Measurements from ENCODE around the gene ATP11A. TPM values are rescaled to one million over a fixed set of nuclear protein-coding genes. Genes with fewer than 3 reads are reported as not detected.
A peak's percentile ranks its signal among the peaks of the same experiment; 100 is the strongest.

ATP11A gene
- total RNA-seq, 6 experiments from 2014 or later = 24.3 to 57.4 (median 33.1) TPM

DNA sequence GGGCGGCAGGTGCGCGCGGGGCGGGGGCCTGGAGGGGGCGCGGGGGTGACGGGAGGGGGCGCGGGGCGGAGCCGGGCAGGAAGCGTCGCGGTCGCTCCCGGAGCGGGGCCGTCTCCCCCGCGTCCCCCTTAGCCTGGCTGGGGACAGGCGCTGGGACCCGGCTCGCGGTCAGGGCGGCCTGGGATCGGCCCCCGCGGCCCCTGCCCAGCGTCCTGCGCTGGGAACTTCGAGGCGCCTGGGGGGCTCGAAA lies 204.5 kb downstream of the ATP11A start:
- Histone ChIP-seq H3K36me3 (no peaks in the 10 kb centered on the region), H3K27ac (peak overlapping the region in 1 of 3 donors; percentile 33), H3K9me3 (no peaks in the 10 kb centered on the region), H3K4me3 (peak overlapping the region; percentile 45 to 65 (median 54)), H3K27me3 (no peaks in the 10 kb centered on the region), H3K4me1 (peaks cover 0 to 23% (median 5%) of the 10 kb centered on the region in 4 donors)
- ATAC-seq (no peak), DNase-seq (no peak)
- intact Hi-C loops (cut with DNase I) = no loop called here
- TF ChIP-seq CTCF (IDR thresholded peaks at IDR 0.05) = peak in 1 of 4 donors; percentile 32
- TF ChIP-seq POLR2A (IDR thresholded peaks at IDR 0.05) = no peak
- no CpG with 5 or more reads among the region's 34 CpGs for WGBS (ENCODE audit: insufficient coverage, low coverage, low lambda C conversion rate, missing lambda C conversion rate)

- DNase-seq (peak in 2 of 3 donors; percentile 48 to 70), ATAC-seq (peak in 2 of 4 donors; percentile 1 to 4)
- peak overlapping the region in 1 of 3 donors; percentile 33 for H3K27ac ChIP-seq
- intact Hi-C loops (cut with DNase I) = no loop called here
- no peaks in the 10 kb centered on the region for H3K27me3 ChIP-seq
- no peaks in the 10 kb centered on the region for H3K36me3 ChIP-seq
- TF ChIP-seq POLR2A (IDR thresholded peaks at IDR 0.05) = no peak
- no peak for TF ChIP-seq CTCF (IDR thresholded peaks at IDR 0.05)
- peak overlapping the region; percentile 45 to 65 (median 54) for H3K4me3 ChIP-seq
- WGBS (ENCODE audit: insufficient coverage, low coverage, low lambda C conversion rate, missing lambda C conversion rate) = 8% methylated on average over 5 of the region's 36 CpGs
- H3K9me3 ChIP-seq = no peaks in the 10 kb centered on the region
- H3K4me1 ChIP-seq = peaks cover 0 to 23% (median 5%) of the 10 kb centered on the region in 4 donors
These were observed 205.0 kb downstream of the ATP11A start for GRCh38 chr13:112894673-112895481.

DNA sequence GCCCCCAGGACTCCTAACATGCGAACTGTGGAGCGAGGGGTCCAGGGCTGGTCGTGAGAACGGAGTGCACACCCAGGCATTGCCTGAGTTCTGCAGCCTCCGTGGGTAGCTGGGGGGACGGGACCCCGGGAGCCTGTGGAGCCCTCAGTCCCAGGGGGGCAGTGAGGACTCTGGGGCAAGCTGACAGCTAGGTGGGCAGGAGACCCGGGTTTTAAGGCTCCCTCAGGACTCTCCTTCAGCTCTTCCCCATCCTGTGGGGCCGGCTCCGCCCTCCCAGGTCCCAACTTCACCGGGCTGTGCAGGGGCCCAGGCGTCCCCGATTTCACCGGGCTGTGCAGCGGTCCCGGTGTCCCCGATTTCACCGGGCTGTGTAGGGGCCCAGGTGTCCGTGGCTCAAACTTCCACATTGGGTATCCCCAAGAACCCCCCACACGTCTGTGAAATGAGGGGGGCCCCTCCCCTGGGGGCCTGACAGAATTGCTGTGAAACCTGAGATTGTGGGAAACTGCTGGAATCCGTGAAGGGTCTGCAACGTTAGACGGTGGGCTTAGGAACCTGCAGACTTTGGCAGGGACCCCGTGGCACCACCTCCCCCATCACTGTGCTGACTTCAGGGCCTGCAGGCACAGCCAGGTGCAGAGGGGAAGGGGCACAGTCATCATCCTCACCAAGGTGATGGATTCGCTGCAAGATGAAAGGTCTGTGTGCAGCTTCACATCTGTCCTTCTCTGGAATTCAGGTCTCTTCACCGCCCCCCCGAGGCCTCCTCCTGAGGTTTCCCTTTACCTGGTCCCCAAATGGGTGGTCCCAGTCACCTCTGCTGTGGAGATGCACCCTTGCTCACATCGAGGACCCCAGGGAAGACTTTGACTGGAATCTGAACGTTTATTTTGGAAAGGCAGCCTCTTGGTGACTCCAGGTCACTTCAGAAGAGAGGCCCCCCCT lies 206.0 kb downstream of the ATP11A start:
- 93% methylated on average over 3 of the region's 29 CpGs for WGBS (ENCODE audit: insufficient coverage, low coverage, low lambda C conversion rate, missing lambda C conversion rate)
- no peak for TF ChIP-seq CTCF (IDR thresholded peaks at IDR 0.05)
- TF ChIP-seq POLR2A (IDR thresholded peaks at IDR 0.05) = no peak
- H3K27me3 ChIP-seq = no peaks in the 10 kb centered on the region
- H3K4me1 ChIP-seq = peaks cover 0 to 23% (median 5%) of the 10 kb centered on the region in 4 donors
- no peak overlapping the region for H3K27ac ChIP-seq
- H3K36me3 ChIP-seq = no peaks in the 10 kb centered on the region
- ATAC-seq (no peak), DNase-seq (peak in 2 of 3 donors; percentile 16 to 54)
- no peaks in the 10 kb centered on the region for H3K9me3 ChIP-seq
- intact Hi-C loops (cut with DNase I) = no loop called here
- peak overlapping the region in 2 of 3 donors; percentile 54 to 65 for H3K4me3 ChIP-seq

- Histone ChIP-seq H3K36me3 (no peaks in the 10 kb centered on the region), H3K27ac (no peak overlapping the region), H3K9me3 (no peaks in the 10 kb centered on the region), H3K4me3 (no peak overlapping the region), H3K27me3 (no peaks in the 10 kb centered on the region), H3K4me1 (peaks cover 0 to 23% (median 5%) of the 10 kb centered on the region in 4 donors)
- intact Hi-C loops (cut with DNase I) = no loop called here
- DNase-seq (peak in 2 of 3 donors; percentile 13 to 49), ATAC-seq (no peak)
- WGBS (ENCODE audit: insufficient coverage, low coverage, low lambda C conversion rate, missing lambda C conversion rate) = 96% methylated on average over 4 of the region's 27 CpGs
- TF ChIP-seq CTCF (IDR thresholded peaks at IDR 0.05) (no peak), POLR2A (IDR thresholded peaks at IDR 0.05) (no peak)
These were observed 207.1 kb downstream of the ATP11A start for GRCh38 chr13:112896736-112897602.
